ENCODE data around the gene TNFAIP2.

The TNFAIP2 gene

GRCh38 chr14:103091041-103091882 is 32.0 kb upstream of the TNFAIP2 start:
- intact Hi-C loops (cut with DNase I), result no loop called here
- peak in 3 of 10 donors; percentile 54 to 77 (median 55) for DNase-seq

GRCh38 chr14:103091883-103092222 is 31.4 kb upstream of the TNFAIP2 start:
- DNase-seq, result peak in 2 of 10 donors; percentile 25 to 75
- intact Hi-C loops (cut with DNase I), result no loop called here

GRCh38 chr14:103093856-103094405 is 29.3 kb upstream of the TNFAIP2 start:
- DNase-seq, result peak in 1 of 10 donors; percentile 66
- intact Hi-C loops (cut with DNase I), result no loop called here

- intact Hi-C loops (cut with DNase I), result no loop called here
- peak in 1 of 10 donors; percentile 53 for DNase-seq
Measured at GRCh38 chr14:103094406-103095209, 28.7 kb upstream of the TNFAIP2 start, which contains the start of gene EXOC3L4. EXOC3L4 (plus strand) TSS chr14:103094725; CDS start chr14:103100220, 5,495 bp downstream.

- no peak for DNase-seq
- intact Hi-C loops (cut with DNase I), result no loop called here
Measured at GRCh38 chr14:103095210-103095778, 28.0 kb upstream of the TNFAIP2 start.

- intact Hi-C loops (cut with DNase I), result no loop called here
- no peak for DNase-seq
Measured at GRCh38 chr14:103096387-103096786, 26.9 kb upstream of the TNFAIP2 start.

- DNase-seq, result peak in 1 of 10 donors; percentile 61
- intact Hi-C loops (cut with DNase I), result no loop called here
Measured at GRCh38 chr14:103097244-103097993, 25.8 kb upstream of the TNFAIP2 start.

GRCh38 chr14:103097994-103098957 is 25.0 kb upstream of the TNFAIP2 start:
- intact Hi-C loops (cut with DNase I), result no loop called here

GRCh38 chr14:103099081-103099732 is 24.1 kb upstream of the TNFAIP2 start:
- intact Hi-C loops (cut with DNase I), result no loop called here
- peak in 1 of 10 donors; percentile 25 for DNase-seq

More at GRCh38 chr14:103097994-103098957, 25.0 kb upstream of the TNFAIP2 start:
- DNase-seq, result peak in 1 of 10 donors; percentile 58

- intact Hi-C loops (cut with DNase I), result no loop called here
- peak in 1 of 10 donors; percentile 71 for DNase-seq
Measured at GRCh38 chr14:103099733-103100280, 23.5 kb upstream of the TNFAIP2 start.

- DNase-seq, result peak in 2 of 10 donors; percentile 67 to 70
- intact Hi-C loops (cut with DNase I), result no loop called here
Measured at GRCh38 chr14:103100281-103101121, 22.8 kb upstream of the TNFAIP2 start.

GRCh38 chr14:103101257-103101962 is 21.9 kb upstream of the TNFAIP2 start:
- DNase-seq, result no peak
- intact Hi-C loops (cut with DNase I), result no loop called here

GRCh38 chr14:103101963-103102688 is 21.1 kb upstream of the TNFAIP2 start:
- intact Hi-C loops (cut with DNase I), result no loop called here
- peak in 1 of 10 donors; percentile 55 for DNase-seq

GRCh38 chr14:103102689-103103260 is 20.5 kb upstream of the TNFAIP2 start:
- intact Hi-C loops (cut with DNase I), result no loop called here
- peak in 1 of 10 donors; percentile 70 for DNase-seq

All from posterior cingulate gyrus (tissue), 11 donors.